Measurements from ENCODE around the gene RASGRP1. TPM values are rescaled to one million over a fixed set of nuclear protein-coding genes. Genes with fewer than 3 reads are reported as not detected.

RASGRP1 gene
- 0.52 TPM for total RNA-seq

DNA sequence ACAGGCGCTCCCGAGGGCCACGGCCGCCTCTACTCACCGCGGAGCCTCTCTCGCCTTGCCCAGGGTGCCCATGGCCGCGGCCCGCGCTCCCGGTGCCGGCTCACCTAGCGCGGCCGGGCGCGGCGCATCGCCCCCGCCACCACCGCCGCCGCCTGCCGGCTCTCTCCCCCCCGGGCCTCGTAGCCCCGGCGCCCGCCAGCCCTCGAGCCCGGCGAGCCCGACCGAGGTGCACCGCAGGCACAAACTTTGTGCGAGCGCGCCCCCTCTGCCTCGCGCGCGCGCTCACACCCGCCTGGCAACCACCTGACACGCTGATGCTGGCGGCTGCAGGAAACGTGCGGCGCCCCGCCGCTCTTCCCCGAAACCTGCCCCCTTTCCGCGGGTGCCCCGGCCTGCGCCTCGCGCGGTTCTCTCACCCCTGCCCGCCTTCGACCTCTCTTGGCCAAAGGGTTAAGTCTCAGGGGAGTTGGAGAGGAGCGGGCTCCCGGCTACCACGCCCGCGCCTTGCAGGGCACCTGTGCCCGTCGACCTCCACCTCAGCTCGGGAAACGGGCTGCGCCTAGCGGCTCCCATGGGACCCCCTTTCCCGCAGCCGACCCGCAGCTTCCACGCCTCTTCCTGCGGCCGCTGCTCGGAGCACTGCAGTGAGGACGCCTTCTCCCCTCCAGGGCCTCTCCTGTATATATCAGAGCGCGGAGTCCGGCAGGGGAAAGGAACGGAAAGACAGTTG lies at the start of gene RASGRP1:
Gene RASGRP1, minus strand, starts transcription at position 258 of the 730 bp plus-strand sequence. Its CDS starts 186 bp downstream, at position 72.
- H3K4me3 ChIP-seq (ENCODE audit: low read length in 3 of 3) = peak within 1 kb of the TSS; percentile 23 to 52 (median 46)
- H3K4me1 ChIP-seq (ENCODE audit: control insufficient read depth in 3 of 3, insufficient read depth in 3 of 3, low read length in 3 of 3) = peaks cover 0 to 4% (median 2%) of the 10 kb centered on the region in 3 donors
- peaks cover 17 to 28% (median 21%) of the 10 kb centered on the region in 3 donors for H3K27me3 ChIP-seq (ENCODE audit: control insufficient read depth in 3 of 3, insufficient read depth in 3 of 3, low read length in 3 of 3)
- peak within 1 kb of the TSS in 1 of 3 donors; percentile 16 for H3K9ac ChIP-seq (ENCODE audit: low read depth in 1 of 3, low read length in 3 of 3)
- no peak within 1 kb of the TSS for H3K27ac ChIP-seq (ENCODE audit: low read depth, low read length)
- no peaks in the 10 kb centered on the region for H3K36me3 ChIP-seq (ENCODE audit: control insufficient read depth in 3 of 3, insufficient read depth in 3 of 3, low read length in 3 of 3)
- H3K9me3 ChIP-seq (ENCODE audit: control insufficient read depth in 3 of 3, low read length in 3 of 3) = no peaks in the 10 kb centered on the region

DNA sequence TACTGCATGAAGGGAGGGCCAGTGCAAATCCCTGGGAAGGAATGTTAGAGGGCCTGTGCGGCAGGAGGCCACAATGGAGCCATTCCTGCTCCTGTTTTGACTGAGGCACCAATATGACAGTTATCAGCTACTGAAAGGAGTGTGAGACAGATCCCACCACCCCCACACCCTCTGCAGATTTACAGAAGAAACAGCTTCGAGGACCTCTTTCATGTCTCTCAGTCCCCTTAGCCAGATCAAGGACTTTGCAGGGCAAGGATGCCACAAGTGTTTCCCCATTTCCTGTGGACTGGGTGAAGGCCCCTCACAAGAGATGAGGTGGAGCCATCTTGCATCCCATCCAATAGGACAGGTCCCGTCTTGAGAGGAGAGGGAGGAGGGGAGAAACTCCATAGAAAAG lies 48.5 kb upstream of the RASGRP1 start:
- Histone ChIP-seq H3K9ac (ENCODE audit: low read depth in 1 of 3, low read length in 3 of 3) (no peak overlapping the region), H3K36me3 (ENCODE audit: control insufficient read depth in 3 of 3, insufficient read depth in 3 of 3, low read length in 3 of 3) (no peaks in the 10 kb centered on the region), H3K9me3 (ENCODE audit: control insufficient read depth in 3 of 3, low read length in 3 of 3) (no peaks in the 10 kb centered on the region), H3K27me3 (ENCODE audit: control insufficient read depth in 3 of 3, insufficient read depth in 3 of 3, low read length in 3 of 3) (peaks cover 0 to 3% (median 0%) of the 10 kb centered on the region in 3 donors), H3K4me3 (ENCODE audit: low read length in 3 of 3) (no peak overlapping the region), H3K4me1 (ENCODE audit: control insufficient read depth in 3 of 3, insufficient read depth in 3 of 3, low read length in 3 of 3) (no peaks in the 10 kb centered on the region), H3K27ac (ENCODE audit: low read depth, low read length) (no peak overlapping the region)

DNA sequence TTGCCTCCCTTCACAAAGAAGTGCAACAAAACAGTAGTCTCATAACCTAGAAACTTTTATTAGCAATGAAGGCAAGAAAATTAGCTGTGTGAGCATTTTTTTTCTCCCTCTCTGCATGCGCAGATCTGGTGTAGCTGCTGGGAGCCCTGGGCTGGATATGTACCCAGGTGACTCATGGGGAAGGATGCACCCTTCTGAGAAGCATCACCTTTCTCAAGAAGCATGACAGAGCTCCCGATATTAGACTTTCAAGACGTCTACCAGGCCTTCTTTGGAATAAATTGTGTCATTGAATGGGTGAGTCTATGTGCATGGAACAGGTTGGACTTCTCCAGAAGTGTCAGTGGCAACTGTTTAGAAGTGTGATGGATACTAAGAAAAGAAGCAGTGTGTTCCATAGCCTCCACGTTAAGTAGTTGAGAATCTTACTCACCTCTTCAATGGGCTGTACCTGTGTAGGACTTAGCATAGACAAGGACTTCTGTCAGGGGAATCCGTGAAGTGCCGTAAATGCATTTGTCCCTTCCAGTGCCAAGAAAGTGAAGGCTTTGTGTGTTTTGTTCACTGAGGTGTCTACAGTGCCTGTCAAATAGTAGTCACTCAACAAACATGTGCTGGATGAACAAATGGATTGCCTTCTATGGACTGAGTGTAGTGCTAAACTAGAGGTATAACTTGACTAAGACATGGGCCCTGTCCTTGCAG lies 47.7 kb upstream of the RASGRP1 start:
- Histone ChIP-seq H3K4me3 (ENCODE audit: low read length in 3 of 3) (no peak overlapping the region), H3K27me3 (ENCODE audit: control insufficient read depth in 3 of 3, insufficient read depth in 3 of 3, low read length in 3 of 3) (peaks cover 0 to 3% (median 0%) of the 10 kb centered on the region in 3 donors), H3K36me3 (ENCODE audit: control insufficient read depth in 3 of 3, insufficient read depth in 3 of 3, low read length in 3 of 3) (no peaks in the 10 kb centered on the region), H3K4me1 (ENCODE audit: control insufficient read depth in 3 of 3, insufficient read depth in 3 of 3, low read length in 3 of 3) (no peaks in the 10 kb centered on the region), H3K9me3 (ENCODE audit: control insufficient read depth in 3 of 3, low read length in 3 of 3) (no peaks in the 10 kb centered on the region), H3K27ac (ENCODE audit: low read depth, low read length) (no peak overlapping the region), H3K9ac (ENCODE audit: low read depth in 1 of 3, low read length in 3 of 3) (no peak overlapping the region)

DNA sequence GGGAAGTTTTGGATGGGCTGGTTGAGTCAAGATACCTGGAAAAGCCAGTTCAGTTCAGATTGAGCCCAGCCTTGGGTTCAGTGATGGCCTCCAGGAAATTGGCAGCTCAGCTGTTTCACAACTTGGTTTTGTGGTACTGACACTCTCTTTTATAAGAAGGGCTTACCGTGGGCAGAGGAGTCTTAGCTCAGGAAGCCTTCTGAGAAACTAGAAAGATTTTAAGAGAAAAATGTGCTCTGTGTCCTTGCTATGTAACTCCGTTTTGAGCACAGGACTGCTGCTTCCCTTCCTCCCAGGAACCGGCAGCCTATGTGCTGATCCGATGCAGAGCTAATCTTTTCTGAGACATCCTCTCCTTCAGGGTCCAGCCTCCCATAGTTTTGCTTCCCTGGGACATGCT lies 46.6 kb upstream of the RASGRP1 start:
- Histone ChIP-seq H3K9ac (ENCODE audit: low read depth in 1 of 3, low read length in 3 of 3) (no peak overlapping the region), H3K4me3 (ENCODE audit: low read length in 3 of 3) (no peak overlapping the region), H3K27me3 (ENCODE audit: control insufficient read depth in 3 of 3, insufficient read depth in 3 of 3, low read length in 3 of 3) (peaks cover 0 to 6% (median 0%) of the 10 kb centered on the region in 3 donors), H3K4me1 (ENCODE audit: control insufficient read depth in 3 of 3, insufficient read depth in 3 of 3, low read length in 3 of 3) (no peaks in the 10 kb centered on the region), H3K9me3 (ENCODE audit: control insufficient read depth in 3 of 3, low read length in 3 of 3) (no peaks in the 10 kb centered on the region), H3K36me3 (ENCODE audit: control insufficient read depth in 3 of 3, insufficient read depth in 3 of 3, low read length in 3 of 3) (no peaks in the 10 kb centered on the region), H3K27ac (ENCODE audit: low read depth, low read length) (no peak overlapping the region)

DNA sequence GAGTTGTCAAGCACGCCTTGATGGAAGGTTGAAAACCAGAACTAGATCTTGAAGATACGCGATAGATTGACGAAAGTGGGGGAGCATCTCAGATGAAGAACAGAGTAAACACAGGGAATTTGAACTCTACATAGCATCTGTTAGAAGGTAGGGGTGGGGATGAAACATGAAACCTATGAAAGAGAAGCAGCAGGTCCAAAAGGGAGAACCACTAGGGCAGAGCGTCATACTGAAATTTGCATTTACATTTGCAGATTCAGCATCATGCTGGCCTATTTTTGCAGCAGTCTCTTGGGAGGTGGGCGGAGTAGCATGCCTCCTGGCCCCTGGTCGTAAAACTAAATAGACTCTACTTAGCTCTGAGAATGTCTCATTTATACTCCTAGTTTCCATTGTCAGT lies 46.1 kb upstream of the RASGRP1 start:
- Histone ChIP-seq H3K36me3 (ENCODE audit: control insufficient read depth in 3 of 3, insufficient read depth in 3 of 3, low read length in 3 of 3) (no peaks in the 10 kb centered on the region), H3K27me3 (ENCODE audit: control insufficient read depth in 3 of 3, insufficient read depth in 3 of 3, low read length in 3 of 3) (peaks cover 0 to 6% (median 0%) of the 10 kb centered on the region in 3 donors), H3K27ac (ENCODE audit: low read depth, low read length) (no peak overlapping the region), H3K4me3 (ENCODE audit: low read length in 3 of 3) (no peak overlapping the region), H3K9me3 (ENCODE audit: control insufficient read depth in 3 of 3, low read length in 3 of 3) (no peaks in the 10 kb centered on the region), H3K4me1 (ENCODE audit: control insufficient read depth in 3 of 3, insufficient read depth in 3 of 3, low read length in 3 of 3) (no peaks in the 10 kb centered on the region), H3K9ac (ENCODE audit: low read depth in 1 of 3, low read length in 3 of 3) (no peak overlapping the region)

DNA sequence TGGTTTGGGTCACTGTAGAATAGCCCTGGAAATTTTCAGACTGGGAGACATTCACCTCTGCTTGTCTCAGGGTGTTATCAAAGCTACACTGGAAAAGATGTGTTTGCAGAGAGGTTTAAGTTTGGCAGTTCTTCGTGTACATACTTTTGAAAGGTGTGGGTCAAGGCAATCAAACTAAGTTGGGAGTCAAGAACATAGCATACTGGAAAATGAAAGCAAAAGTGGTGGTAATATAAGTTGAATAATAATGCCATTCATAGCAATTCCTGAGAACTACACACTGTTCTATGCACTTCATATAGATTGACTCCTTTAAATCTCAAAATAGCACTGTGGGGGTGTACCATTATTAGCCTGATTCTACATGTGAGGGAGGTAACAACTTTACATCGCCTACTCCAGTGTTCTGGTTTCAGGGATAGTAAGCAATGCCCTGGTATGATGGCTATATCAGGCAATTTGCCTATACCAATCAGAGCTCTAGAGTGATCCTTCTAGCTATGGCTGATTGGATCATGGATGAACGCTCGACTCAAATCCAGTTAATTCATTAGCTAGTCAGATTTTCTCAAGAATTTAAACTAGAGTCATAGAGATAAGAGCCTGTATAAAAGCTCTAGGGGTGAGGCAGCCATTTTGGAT lies 44.6 kb upstream of the RASGRP1 start:
- H3K4me3 ChIP-seq (ENCODE audit: low read length in 3 of 3) = no peak overlapping the region
- H3K4me1 ChIP-seq (ENCODE audit: control insufficient read depth in 3 of 3, insufficient read depth in 3 of 3, low read length in 3 of 3) = no peaks in the 10 kb centered on the region
- H3K9me3 ChIP-seq (ENCODE audit: control insufficient read depth in 3 of 3, low read length in 3 of 3) = no peaks in the 10 kb centered on the region
- no peaks in the 10 kb centered on the region for H3K36me3 ChIP-seq (ENCODE audit: control insufficient read depth in 3 of 3, insufficient read depth in 3 of 3, low read length in 3 of 3)
- no peak overlapping the region for H3K27ac ChIP-seq (ENCODE audit: low read depth, low read length)
- H3K27me3 ChIP-seq (ENCODE audit: control insufficient read depth in 3 of 3, insufficient read depth in 3 of 3, low read length in 3 of 3) = peaks cover 0 to 3% (median 0%) of the 10 kb centered on the region in 3 donors
- no peak overlapping the region for H3K9ac ChIP-seq (ENCODE audit: low read depth in 1 of 3, low read length in 3 of 3)

DNA sequence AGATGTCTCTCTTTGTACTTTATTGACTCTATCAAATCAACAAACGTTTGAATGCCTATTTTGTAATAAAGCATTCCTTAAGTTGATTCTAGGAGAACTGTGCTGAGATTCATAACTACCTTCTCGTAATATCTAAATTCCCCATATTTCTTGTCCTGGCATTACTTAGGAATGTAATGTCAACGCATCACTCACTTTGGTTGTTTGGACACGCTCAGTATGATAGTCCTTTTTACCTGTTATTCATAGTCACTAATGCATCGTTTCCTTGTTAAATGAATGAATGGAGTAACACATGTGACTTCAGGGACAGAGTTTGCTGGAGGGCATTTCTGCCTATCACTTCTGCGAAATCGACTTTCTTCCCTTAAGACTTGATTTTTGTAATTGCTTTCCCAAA lies 44.1 kb upstream of the RASGRP1 start:
- Histone ChIP-seq H3K27me3 (ENCODE audit: control insufficient read depth in 3 of 3, insufficient read depth in 3 of 3, low read length in 3 of 3) (peaks cover 0 to 5% (median 0%) of the 10 kb centered on the region in 3 donors), H3K4me3 (ENCODE audit: low read length in 3 of 3) (no peak overlapping the region), H3K27ac (ENCODE audit: low read depth, low read length) (no peak overlapping the region), H3K9ac (ENCODE audit: low read depth in 1 of 3, low read length in 3 of 3) (no peak overlapping the region), H3K4me1 (ENCODE audit: control insufficient read depth in 3 of 3, insufficient read depth in 3 of 3, low read length in 3 of 3) (no peaks in the 10 kb centered on the region), H3K9me3 (ENCODE audit: control insufficient read depth in 3 of 3, low read length in 3 of 3) (no peaks in the 10 kb centered on the region), H3K36me3 (ENCODE audit: control insufficient read depth in 3 of 3, insufficient read depth in 3 of 3, low read length in 3 of 3) (no peaks in the 10 kb centered on the region)

DNA sequence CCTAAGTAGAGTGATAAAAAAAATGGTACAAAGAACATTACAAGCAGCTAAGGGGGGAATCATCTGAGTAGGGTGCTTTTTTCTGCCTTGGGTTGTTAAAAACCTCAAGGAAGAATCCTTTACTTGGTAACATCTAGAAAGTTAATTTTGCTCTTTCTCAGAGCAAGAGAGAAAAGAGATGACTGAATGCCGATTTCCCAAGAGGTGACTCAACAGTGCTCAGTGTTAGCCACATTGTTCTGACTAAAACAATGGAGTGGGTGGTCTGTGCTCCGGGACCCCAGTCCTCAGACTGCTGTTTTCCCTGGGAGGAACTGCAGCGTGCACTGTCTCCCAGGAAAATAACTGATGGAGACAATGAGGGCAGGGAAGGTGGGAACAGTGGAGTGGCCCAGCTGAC lies 41.1 kb upstream of the RASGRP1 start:
- H3K9me3 ChIP-seq (ENCODE audit: control insufficient read depth in 3 of 3, low read length in 3 of 3) = no peaks in the 10 kb centered on the region
- H3K36me3 ChIP-seq (ENCODE audit: control insufficient read depth in 3 of 3, insufficient read depth in 3 of 3, low read length in 3 of 3) = no peaks in the 10 kb centered on the region
- H3K27me3 ChIP-seq (ENCODE audit: control insufficient read depth in 3 of 3, insufficient read depth in 3 of 3, low read length in 3 of 3) = peaks cover 0 to 8% (median 0%) of the 10 kb centered on the region in 3 donors

DNA sequence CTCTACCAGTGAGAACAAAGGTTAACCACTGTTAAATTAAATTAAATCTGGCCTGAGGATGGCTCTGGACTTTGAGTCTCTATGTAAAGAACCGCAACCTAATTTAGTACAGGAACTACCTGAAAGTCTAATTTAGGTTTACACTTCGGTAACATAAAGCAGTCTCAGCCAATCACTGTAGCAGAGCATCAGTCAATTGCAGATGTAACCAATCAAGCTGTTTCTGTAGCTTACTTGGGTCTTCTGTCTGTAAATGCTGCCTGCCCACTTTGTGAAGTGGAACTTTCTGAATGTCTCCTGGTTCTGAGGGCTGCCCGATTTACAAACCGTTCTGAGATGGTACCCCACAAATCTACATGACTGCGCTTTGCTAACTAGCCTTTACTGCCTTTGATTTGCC lies 39.1 kb upstream of the RASGRP1 start:
- Histone ChIP-seq H3K36me3 (ENCODE audit: control insufficient read depth in 3 of 3, insufficient read depth in 3 of 3, low read length in 3 of 3) (no peaks in the 10 kb centered on the region), H3K27me3 (ENCODE audit: control insufficient read depth in 3 of 3, insufficient read depth in 3 of 3, low read length in 3 of 3) (peaks cover 0 to 8% (median 0%) of the 10 kb centered on the region in 3 donors), H3K27ac (ENCODE audit: low read depth, low read length) (no peak overlapping the region), H3K4me3 (ENCODE audit: low read length in 3 of 3) (no peak overlapping the region), H3K9me3 (ENCODE audit: control insufficient read depth in 3 of 3, low read length in 3 of 3) (no peaks in the 10 kb centered on the region), H3K9ac (ENCODE audit: low read depth in 1 of 3, low read length in 3 of 3) (no peak overlapping the region), H3K4me1 (ENCODE audit: control insufficient read depth in 3 of 3, insufficient read depth in 3 of 3, low read length in 3 of 3) (no peaks in the 10 kb centered on the region)

More for the DNA sequence above, 41.1 kb upstream of the RASGRP1 start:
- Histone ChIP-seq H3K4me3 (ENCODE audit: low read length in 3 of 3) (no peak overlapping the region), H3K4me1 (ENCODE audit: control insufficient read depth in 3 of 3, insufficient read depth in 3 of 3, low read length in 3 of 3) (no peaks in the 10 kb centered on the region), H3K9ac (ENCODE audit: low read depth in 1 of 3, low read length in 3 of 3) (no peak overlapping the region), H3K27ac (ENCODE audit: low read depth, low read length) (no peak overlapping the region)
